Kidney (tissue), 14 donors: ENCODE data around the gene ZCCHC14. TPM values are rescaled to one million over a fixed set of nuclear protein-coding genes. Genes with fewer than 3 reads are reported as not detected.

Experiments
- DNase-seq, 5 donors: peaks; one replicate each; pipeline ENCODE4 v3.0.0-alpha.2; 2013 to 2020
- FAIRE-seq: peaks from 2 replicates; lab custom pipeline; 2012; peaks lifted over from hg19 to GRCh38; lab: Jason Lieb, UNC
- H3K27ac ChIP-seq, 2 donors: one replicate each; pipeline ENCODE4 v1.7.0; 2013; ENCODE audit warnings: low read depth in 2 of 2, low read length in 2 of 2, inconsistent platforms in 1 of 2
- H3K27me3 ChIP-seq: one replicate; pipeline ENCODE4 v1.7.1; 2013; ENCODE audit warnings: low read length, inconsistent platforms; ENCODE audit not compliant: control insufficient read depth, insufficient read depth
- H3K36me3 ChIP-seq, 3 donors: one replicate each; pipeline versions ENCODE4 v1.7.0 to v1.7.1; 2013; ENCODE audit warnings: low read length in 3 of 3, control low read depth in 1 of 3, inconsistent platforms in 1 of 3; ENCODE audit not compliant: insufficient read depth in 3 of 3, control insufficient read depth in 2 of 3
- H3K4me1 ChIP-seq, 3 donors: one replicate each; pipeline versions ENCODE4 v1.7.0 to v1.7.1; 2013; ENCODE audit warnings: low read length in 3 of 3, inconsistent platforms in 1 of 3, low read depth in 1 of 3; ENCODE audit not compliant: control insufficient read depth in 2 of 3, insufficient read depth in 2 of 3
- H3K4me3 ChIP-seq, 3 donors: one replicate each; pipeline versions ENCODE4 v1.7.0 to v1.8.1; 2013; ENCODE audit warnings: low read length in 3 of 3, control low read depth in 1 of 3, inconsistent platforms in 1 of 3
- H3K9ac ChIP-seq, 3 donors: one replicate each; pipeline versions ENCODE4 v1.7.0 to v1.7.1; 2013; ENCODE audit warnings: low read length in 3 of 3, control low read depth in 1 of 3, inconsistent platforms in 1 of 3
- H3K9me3 ChIP-seq, 3 donors: one replicate each; pipeline versions ENCODE4 v1.7.0 to v1.7.1; 2013; ENCODE audit warnings: low read length in 3 of 3, control low read depth in 1 of 3, inconsistent platforms in 1 of 3; ENCODE audit not compliant: control insufficient read depth in 2 of 3, insufficient read depth in 1 of 3
- intact Hi-C: fragments of 100-400 bp; cut with DNase I; formaldehyde crosslinking; loops from one replicate; pipeline ENCODE4 v1.11.1; 2022
- polyA plus RNA-seq: library from polyadenylated mRNA; stranded (reverse); fragments of 350-450 nt; fragmentation: Illumina TruSeq; extraction: RNeasy Lipid Tissue Mini Kit (QIAGEN cat#74804); gene quantifications from one replicate; pipeline ENCODE4 v1.2.3, GENCODE V29; 2014; ENCODE audit warnings: low read depth, low replicate concordance; ENCODE audit not compliant: insufficient read depth
- total RNA-seq: library from RNA; stranded (reverse); fragmentation: NEBNext Ultra II Directional; extraction: Animal tissue kit (Norgen Biotek cat#: 25700); gene quantifications from one replicate; pipeline ENCODE4 v1.2.1, GENCODE V29; 2021
- TF ChIP-seq, protein P1 (sequence below): IDR thresholded peaks from 3 replicates; pipeline ENCODE4 v1.5.1; 2012; ENCODE audit warnings: mild to moderate bottlenecking, moderate library complexity, borderline replicate concordance; ENCODE audit not compliant: insufficient read depth; ENCODE audit errors: extremely low read depth
- donor health status: control.
- donor health status: control.
- donor health status: control.
- donor health status: control.
- donor health status: control.
- donor health status: DM: yes; HTN: yes; CAD: no.
- donor health status: Normal renal cell carcinoma (clear cell type).

ZCCHC14 gene
- total and polyA plus RNA-seq, 2 donors from 2014 or later = 6.4 to 32.8 TPM

DNA sequence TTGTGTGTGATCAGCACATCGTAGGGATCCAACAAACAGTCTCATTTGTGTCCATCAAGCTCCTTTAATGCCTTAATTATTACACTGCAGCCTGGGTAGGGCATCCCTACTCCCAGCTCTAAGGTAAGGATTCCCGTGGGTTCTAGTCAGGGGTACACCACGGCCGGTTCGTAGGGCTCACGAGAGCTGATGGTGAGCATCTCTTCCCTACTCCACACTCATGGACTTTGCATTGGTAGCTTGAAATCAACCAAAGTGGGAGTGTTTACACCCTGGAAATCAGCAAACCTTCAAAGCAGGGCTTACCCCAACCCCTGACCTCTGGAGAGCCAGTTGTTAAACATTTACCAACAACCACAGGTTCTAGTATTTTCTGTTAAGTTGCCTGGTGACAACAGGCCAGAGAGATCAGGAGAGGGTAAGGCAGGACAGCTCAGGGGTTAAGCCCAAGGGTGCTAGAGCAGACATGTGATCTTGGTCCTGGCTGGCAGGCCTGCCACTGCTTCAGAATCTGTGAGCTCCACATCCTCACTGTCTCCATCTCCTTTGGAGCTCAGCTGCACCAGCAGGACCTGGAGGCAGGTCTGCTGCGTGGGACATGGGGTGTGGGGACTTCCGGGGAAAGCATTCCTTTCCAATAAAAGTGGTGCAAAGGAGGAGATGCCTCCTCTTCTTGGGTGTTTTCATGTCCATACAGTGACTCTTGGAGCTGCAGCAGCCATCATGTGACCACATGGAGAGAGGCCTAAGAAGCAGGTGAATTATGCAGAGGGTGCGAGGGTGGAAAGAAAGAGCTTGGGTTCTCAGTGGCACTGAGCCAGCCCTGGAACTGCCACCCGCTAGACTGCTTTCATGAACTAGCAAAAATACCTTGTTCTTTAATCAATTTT lies 36.1 kb upstream of the ZCCHC14 start:
- H3K4me1 ChIP-seq = peaks cover 0 to 9% (median 0%) of the 10 kb centered on the region in 3 donors
- no peak for DNase-seq
- no peaks in the 10 kb centered on the region for H3K27me3 ChIP-seq
- no peak overlapping the region for H3K9ac ChIP-seq
- TF ChIP-seq, protein P1, sequence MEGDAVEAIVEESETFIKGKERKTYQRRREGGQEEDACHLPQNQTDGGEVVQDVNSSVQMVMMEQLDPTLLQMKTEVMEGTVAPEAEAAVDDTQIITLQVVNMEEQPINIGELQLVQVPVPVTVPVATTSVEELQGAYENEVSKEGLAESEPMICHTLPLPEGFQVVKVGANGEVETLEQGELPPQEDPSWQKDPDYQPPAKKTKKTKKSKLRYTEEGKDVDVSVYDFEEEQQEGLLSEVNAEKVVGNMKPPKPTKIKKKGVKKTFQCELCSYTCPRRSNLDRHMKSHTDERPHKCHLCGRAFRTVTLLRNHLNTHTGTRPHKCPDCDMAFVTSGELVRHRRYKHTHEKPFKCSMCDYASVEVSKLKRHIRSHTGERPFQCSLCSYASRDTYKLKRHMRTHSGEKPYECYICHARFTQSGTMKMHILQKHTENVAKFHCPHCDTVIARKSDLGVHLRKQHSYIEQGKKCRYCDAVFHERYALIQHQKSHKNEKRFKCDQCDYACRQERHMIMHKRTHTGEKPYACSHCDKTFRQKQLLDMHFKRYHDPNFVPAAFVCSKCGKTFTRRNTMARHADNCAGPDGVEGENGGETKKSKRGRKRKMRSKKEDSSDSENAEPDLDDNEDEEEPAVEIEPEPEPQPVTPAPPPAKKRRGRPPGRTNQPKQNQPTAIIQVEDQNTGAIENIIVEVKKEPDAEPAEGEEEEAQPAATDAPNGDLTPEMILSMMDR = no peak
- peak overlapping the region in 1 of 2 donors; percentile 39 for H3K27ac ChIP-seq
- intact Hi-C loops = no loop called here
- peaks cover 0 to 4% (median 3%) of the 10 kb centered on the region in 3 donors for H3K9me3 ChIP-seq
- H3K36me3 ChIP-seq = no peaks in the 10 kb centered on the region
- FAIRE-seq = no peak
- no peak overlapping the region for H3K4me3 ChIP-seq

DNA sequence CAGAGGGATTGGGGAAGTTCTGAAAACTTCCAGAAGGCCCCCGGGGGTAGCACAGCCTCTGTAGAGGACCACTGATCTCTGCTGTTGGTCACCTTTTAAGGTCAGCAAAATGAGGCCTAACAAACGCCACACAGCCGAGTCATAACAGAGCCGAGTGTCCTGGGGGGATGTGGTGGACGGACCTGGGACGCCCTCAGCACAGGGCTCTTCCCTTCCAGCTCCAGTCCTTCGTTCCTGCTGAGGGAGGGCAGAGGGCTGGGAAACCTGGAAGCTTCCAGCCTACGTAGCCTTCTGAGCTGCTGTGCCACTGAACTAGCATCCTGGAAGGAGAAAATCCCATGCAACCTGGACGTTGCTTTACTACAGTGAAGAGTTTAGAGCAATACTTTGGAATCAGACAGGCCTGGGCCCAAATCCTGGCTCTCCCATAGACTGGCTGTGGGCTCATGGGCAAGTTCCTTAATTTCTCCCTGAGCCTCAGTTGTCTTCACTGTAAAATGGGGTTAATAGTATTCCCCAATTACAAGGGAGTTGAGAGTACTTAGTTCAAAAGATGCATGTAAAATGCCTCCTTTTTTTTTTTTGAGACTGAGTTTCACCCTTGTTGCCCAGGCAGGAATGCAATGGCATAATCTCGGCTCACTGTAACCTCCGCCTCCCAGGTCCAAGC lies 34.4 kb upstream of the ZCCHC14 start:
- no peak overlapping the region for H3K9ac ChIP-seq
- no peak overlapping the region for H3K4me3 ChIP-seq
- H3K9me3 ChIP-seq = no peaks in the 10 kb centered on the region
- no peaks in the 10 kb centered on the region for H3K27me3 ChIP-seq
- H3K36me3 ChIP-seq = no peaks in the 10 kb centered on the region
- intact Hi-C loops = no loop called here
- DNase-seq (no peak), FAIRE-seq (no peak)
- TF ChIP-seq, protein P1 = no peak
- no peak overlapping the region for H3K27ac ChIP-seq
- peaks cover 0 to 9% (median 0%) of the 10 kb centered on the region in 3 donors for H3K4me1 ChIP-seq

DNA sequence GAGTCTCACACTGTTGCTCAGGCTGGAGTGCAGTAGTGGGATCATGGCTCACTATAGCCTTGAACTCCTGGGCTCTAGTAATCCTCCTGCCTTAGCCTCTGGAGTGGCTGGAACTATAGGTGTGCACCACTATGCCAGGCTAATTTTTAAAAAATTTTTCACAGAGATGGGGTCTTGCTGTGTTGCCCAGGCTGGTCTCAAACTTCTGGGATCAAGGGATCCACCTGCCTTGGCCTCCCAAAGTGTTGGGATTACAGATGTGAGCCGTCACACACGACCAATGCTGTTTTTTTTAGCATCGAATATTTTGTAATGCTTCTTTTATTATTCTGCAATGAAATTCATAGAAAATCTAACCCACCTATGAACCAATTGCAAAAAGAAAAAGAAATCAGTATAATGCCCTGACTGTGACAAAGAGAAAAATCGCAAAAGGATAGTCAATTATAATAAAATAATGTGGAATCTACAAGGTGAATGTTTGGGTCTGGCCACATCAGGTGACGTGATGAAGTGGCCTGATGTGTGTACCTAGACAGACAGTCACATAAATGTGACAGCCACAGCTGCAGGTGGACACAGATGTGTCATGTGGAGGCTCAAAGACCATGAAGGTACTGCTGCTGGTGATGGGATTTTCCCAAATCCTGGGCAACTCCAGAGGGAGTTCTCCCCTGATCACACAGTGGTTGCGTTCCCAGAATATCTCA lies 33.6 kb upstream of the ZCCHC14 start:
- intact Hi-C loops = no loop called here
- Histone ChIP-seq H3K9ac (no peak overlapping the region), H3K4me3 (no peak overlapping the region)

More for the DNA sequence above, 33.6 kb upstream of the ZCCHC14 start:
- H3K27me3 ChIP-seq = no peaks in the 10 kb centered on the region
- peak overlapping the region in 1 of 2 donors; percentile 48 for H3K27ac ChIP-seq
- peaks cover 0 to 9% (median 0%) of the 10 kb centered on the region in 3 donors for H3K4me1 ChIP-seq
- TF ChIP-seq, protein P1 = no peak
- H3K9me3 ChIP-seq = no peaks in the 10 kb centered on the region
- DNase-seq = no peak
- FAIRE-seq = no peak
- H3K36me3 ChIP-seq = no peaks in the 10 kb centered on the region
